DOHH2 (cell line): Measurements from ENCODE around the gene ALPI.

Experiments used
- H3F3A ChIP-seq: fragments of 200-600 bp; sonication (generic), shearing (Covaris generic); 2 replicates; pipeline ENCODE4 v1.6.0; 2016; ENCODE audit warnings: antibody characterized with exemption, mild to moderate bottlenecking; ENCODE audit not compliant: control insufficient read depth, insufficient read depth
- H3K27ac ChIP-seq: fragments of 200-600 bp; sonication (generic); 2 replicates; pipeline ENCODE4 v1.5.1; 2014; ENCODE audit warnings: low read depth, mild to moderate bottlenecking, low read length, moderate library complexity
- H3K27me3 ChIP-seq: fragments of 200-600 bp; sonication (generic); 2 replicates; pipeline ENCODE4 v1.6.1; 2014; ENCODE audit warnings: mild to moderate bottlenecking, low read length, mixed read lengths; ENCODE audit not compliant: control insufficient read depth
- H3K36me3 ChIP-seq: fragments of 200-600 bp; sonication (generic); 2 replicates; pipeline ENCODE4 v1.6.1; 2014; ENCODE audit warnings: mild to moderate bottlenecking, low read length, moderate library complexity, mixed read lengths; ENCODE audit not compliant: control insufficient read depth
- H3K4me1 ChIP-seq: fragments of 200-600 bp; sonication (generic); 2 replicates; pipeline ENCODE4 v1.6.1; 2014; ENCODE audit warnings: mild to moderate bottlenecking, low read length, mixed read lengths; ENCODE audit not compliant: control insufficient read depth
- H3K4me2 ChIP-seq: fragments of 200-600 bp; sonication (generic); 2 replicates; pipeline ENCODE4 v1.6.0; 2014; ENCODE audit warnings: mild to moderate bottlenecking, low read length, moderate library complexity
- H3K4me3 ChIP-seq: fragments of 200-600 bp; sonication (generic); 2 replicates; pipeline ENCODE4 v1.5.1; 2014; ENCODE audit warnings: mild to moderate bottlenecking, low read length, mixed read lengths
- H3K79me2 ChIP-seq: fragments of 200-600 bp; sonication (generic); 2 replicates; pipeline ENCODE4 v1.6.1; 2014; ENCODE audit warnings: mild to moderate bottlenecking, low read length, mixed read lengths; ENCODE audit not compliant: control insufficient read depth
- H3K9me2 ChIP-seq: fragments of 200-600 bp; sonication (generic); replicated peaks from 2 replicates; pipeline ENCODE4 v1.6.1; 2014; ENCODE audit warnings: mild to moderate bottlenecking, low read length, mixed read lengths; ENCODE audit not compliant: control insufficient read depth
- H3K9me3 ChIP-seq: fragments of 200-600 bp; sonication (generic); 2 replicates; pipeline ENCODE4 v1.6.1; 2014; ENCODE audit warnings: antibody characterized with exemption, low read length, mixed read lengths; ENCODE audit not compliant: control insufficient read depth, insufficient read depth
- H4K20me1 ChIP-seq: fragments of 200-600 bp; sonication (generic); 2 replicates; pipeline ENCODE4 v1.6.0; 2014; ENCODE audit warnings: low read depth, mild to moderate bottlenecking, antibody characterized with exemption, low read length, moderate library complexity; ENCODE audit not compliant: control insufficient read depth, insufficient read depth
- CTCF ChIP-seq: fragments of 200-600 bp; sonication (generic); IDR thresholded peaks from one replicate; pipeline ENCODE4 v1.5.1; 2014; ENCODE audit warnings: antibody characterized with exemption, mild to moderate bottlenecking, low read depth, low read length; ENCODE audit not compliant: poor library complexity, severe bottlenecking
- EZH2phosphoT487 ChIP-seq: fragments of 200-600 bp; sonication (generic); IDR thresholded peaks from 2 replicates; pipeline ENCODE4 v1.6.1; 2017; ENCODE audit warnings: borderline replicate concordance, mild to moderate bottlenecking, antibody characterized with exemption, low read length, moderate library complexity, mixed read lengths

The ALPI gene

GRCh38 chr2:232490221-232491138 is 34.5 kb downstream of the ALPI start:
- Histone ChIP-seq H3K4me1 (peaks cover 6% of the 10 kb centered on the region), H3K27me3 (no peaks in the 10 kb centered on the region), H3K79me2 (no peaks in the 10 kb centered on the region), H4K20me1 (no peaks in the 10 kb centered on the region), H3F3A (no peaks in the 10 kb centered on the region), H3K27ac (no peak overlapping the region), H3K9me2 (no peaks in the 10 kb centered on the region), H3K9me3 (no peaks in the 10 kb centered on the region), H3K36me3 (no peaks in the 10 kb centered on the region), H3K4me3 (no peak overlapping the region), H3K4me2 (no peak overlapping the region)
- no peak for TF ChIP-seq CTCF
- no peak for TF ChIP-seq EZH2phosphoT487

DNA sequence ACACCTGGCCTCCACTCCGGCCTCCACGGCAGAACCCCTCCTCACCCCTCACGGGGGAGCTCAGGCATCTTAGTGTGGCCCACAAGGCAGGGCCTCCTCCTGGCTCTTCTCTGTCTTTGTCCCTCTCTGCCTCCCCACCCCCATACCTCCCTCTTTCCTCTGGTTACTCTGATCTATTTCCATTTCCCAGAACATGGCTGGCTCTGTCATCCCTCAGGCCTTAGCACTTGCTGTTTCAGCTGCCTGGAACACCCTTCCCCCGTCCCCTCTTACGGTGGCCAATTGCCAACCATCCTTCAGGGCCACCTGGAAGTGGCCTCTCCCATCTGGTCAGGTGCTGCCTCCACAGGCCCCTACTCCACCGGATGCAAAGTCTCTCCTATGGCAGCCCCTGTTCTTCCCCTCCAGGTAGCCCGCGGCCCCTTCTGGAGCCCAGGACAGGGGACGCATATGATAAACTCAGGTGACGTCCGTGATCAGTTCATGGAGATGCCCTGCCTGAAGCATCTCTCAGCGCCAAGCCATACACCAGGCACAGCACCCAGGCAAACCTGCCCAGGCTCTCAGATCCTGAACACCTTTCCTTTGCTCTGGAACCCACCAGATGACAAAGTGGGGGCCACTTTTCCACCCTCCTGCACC is 35.3 kb downstream of the ALPI start:
- no peak overlapping the region for H3K4me2 ChIP-seq
- H4K20me1 ChIP-seq: no peaks in the 10 kb centered on the region
- H3K4me3 ChIP-seq: no peak overlapping the region
- H3K36me3 ChIP-seq: no peaks in the 10 kb centered on the region
- no peak for TF ChIP-seq CTCF
- TF ChIP-seq EZH2phosphoT487: no peak
- H3K4me1 ChIP-seq: peaks cover 6% of the 10 kb centered on the region
- no peaks in the 10 kb centered on the region for H3K9me2 ChIP-seq
- no peak overlapping the region for H3K27ac ChIP-seq
- H3K79me2 ChIP-seq: no peaks in the 10 kb centered on the region
- H3K27me3 ChIP-seq: no peaks in the 10 kb centered on the region
- no peaks in the 10 kb centered on the region for H3F3A ChIP-seq
- H3K9me3 ChIP-seq: no peaks in the 10 kb centered on the region

GRCh38 chr2:232492236-232492848 is 36.4 kb downstream of the ALPI start:
- H3K27ac ChIP-seq: no peak overlapping the region
- no peaks in the 10 kb centered on the region for H3K9me2 ChIP-seq
- peaks cover 6% of the 10 kb centered on the region for H3K4me1 ChIP-seq
- no peaks in the 10 kb centered on the region for H3K9me3 ChIP-seq
- H3K79me2 ChIP-seq: no peaks in the 10 kb centered on the region
- H3K36me3 ChIP-seq: no peaks in the 10 kb centered on the region
- no peaks in the 10 kb centered on the region for H3K27me3 ChIP-seq
- H3K4me2 ChIP-seq: no peak overlapping the region
- H3F3A ChIP-seq: no peaks in the 10 kb centered on the region
- H3K4me3 ChIP-seq: no peak overlapping the region
- TF ChIP-seq CTCF: no peak
- TF ChIP-seq EZH2phosphoT487: no peak
- no peaks in the 10 kb centered on the region for H4K20me1 ChIP-seq
